ENCODE data around the gene YRDC.
"Not testable (repeated sequence)": the region's sequence is repeated elsewhere in the genome, so short reads cannot be mapped to it uniquely, and the experiment has no call there.

YRDC gene

GRCh38 chr1:37821481-37821880 lies 13.5 kb upstream of the YRDC start:
- DNase-seq = no peak

- DNase-seq = no peak
Observed at GRCh38 chr1:37817481-37817880, 9.5 kb upstream of the YRDC start.

DNA sequence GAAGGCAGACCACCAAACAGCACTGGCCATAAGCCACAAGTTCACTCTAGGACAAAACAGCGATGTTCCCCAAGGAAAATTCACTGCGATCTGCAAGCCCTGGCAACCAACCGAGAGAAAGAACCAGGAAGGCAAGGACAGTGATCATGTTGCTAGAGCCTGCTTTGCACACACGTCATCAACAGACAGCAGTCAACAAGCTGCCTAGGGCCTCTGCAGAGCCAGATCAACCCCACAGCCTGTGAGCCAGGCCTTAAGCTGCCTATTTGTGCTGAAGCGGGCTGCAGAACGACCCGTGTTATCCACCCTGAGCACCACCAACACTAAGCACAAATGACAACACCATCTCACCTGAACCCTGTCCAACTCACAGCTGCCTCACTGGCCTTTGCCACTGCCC lies 6.2 kb upstream of the YRDC start:
- DNase-seq = no peak

DNA sequence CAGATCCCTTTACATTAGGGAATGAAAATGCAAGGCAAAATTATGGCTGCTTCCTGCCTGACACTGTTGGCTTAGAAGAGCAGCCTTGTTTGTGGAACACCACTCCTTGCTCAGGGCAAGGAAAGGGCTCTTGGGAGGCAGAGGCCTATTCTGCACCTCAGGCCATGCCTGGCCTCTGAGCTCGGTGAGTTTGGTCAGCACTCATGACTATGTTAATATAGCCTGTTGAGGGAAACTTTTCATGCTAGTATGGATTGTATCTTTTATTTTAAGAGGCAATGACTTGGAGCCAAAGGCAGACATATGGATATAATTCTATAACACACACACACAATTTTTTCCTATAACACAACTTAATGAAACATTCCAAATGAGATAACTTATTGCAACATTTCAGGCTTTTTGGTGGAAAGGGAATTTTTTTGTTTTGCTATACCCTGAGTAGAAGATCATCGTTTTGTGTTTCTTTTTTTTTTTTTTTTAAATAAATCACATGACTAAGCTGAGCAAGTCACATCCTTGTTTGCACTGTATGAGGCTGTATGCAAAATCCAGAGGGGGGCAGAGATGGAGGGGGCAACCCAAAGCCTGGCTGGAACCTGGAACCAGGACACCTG lies 5.6 kb upstream of the YRDC start:
- DNase-seq = no peak

DNA sequence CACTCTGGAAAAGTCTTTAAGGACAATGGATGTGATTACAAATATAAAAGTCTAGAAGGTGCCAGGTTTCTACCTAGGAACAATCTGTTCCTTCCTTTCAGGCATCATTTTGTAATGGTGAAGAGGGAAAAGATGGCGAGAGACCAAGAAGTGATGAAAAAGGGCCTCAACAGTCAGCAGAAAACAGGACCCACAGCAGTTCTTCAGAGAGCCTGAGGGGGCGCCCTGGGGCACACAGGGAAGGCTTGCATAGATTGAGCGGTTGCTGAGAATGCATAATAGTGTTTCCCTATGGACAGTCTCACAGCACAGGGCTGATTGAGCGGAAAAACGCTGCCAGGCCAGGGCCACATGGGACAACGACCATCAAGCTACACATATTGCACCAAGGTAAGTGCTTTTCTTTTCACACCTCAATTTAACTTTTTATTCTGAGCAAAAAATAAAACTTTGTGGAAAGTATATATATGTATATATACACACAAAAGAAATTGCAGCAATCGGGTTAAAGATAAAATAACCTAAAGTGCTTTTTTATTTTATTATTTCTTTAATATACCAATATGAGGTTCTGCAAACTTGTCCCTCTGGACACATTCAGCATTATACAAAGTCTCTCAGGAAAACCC lies 3.1 kb upstream of the YRDC start:
- peak; percentile 64 for DNase-seq

DNA sequence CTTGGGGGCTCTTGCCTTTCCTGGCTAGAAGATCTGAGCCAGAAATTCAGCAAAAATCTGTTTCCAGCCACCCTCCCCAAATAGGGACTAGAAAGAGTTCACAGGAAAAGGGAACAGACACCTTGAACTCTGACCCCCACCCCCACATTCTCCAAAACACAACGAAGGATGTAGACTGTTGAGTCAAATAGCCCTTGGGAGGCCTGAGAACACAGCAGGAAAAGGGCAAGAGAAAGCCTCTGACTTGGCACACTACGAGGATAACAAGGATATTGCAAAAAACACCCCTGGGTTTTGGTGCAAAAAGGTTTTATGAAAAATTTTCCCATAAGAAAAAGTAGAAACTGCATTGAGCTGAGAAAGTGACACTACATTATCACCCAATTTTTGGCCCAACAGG lies 1.9 kb upstream of the YRDC start:
- DNase-seq = no peak

GRCh38 chr1:37808369-37809319 lies 636 bp upstream of the YRDC start:
- peak; percentile 79 for DNase-seq

DNA sequence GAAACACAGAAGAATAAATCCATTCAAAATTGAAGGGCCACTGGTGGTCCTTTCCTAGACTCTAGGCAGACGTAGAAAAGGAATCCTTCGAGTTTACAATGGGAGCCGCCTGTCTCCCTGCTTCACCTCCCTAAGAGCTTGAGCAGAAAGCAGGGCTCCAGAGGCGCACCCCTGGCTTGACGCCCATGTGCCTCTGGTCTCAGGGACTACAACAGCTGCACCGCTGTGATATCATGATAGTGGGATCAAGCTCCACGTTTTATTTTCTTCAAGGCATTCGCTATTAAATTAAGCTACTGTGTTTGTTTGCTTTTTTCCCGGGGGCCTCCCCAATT lies 821 bp downstream of the YRDC start:
- no peak for DNase-seq

- DNase-seq = no peak
Observed at GRCh38 chr1:37802439-37802838, 5.6 kb downstream of the YRDC start.

DNA sequence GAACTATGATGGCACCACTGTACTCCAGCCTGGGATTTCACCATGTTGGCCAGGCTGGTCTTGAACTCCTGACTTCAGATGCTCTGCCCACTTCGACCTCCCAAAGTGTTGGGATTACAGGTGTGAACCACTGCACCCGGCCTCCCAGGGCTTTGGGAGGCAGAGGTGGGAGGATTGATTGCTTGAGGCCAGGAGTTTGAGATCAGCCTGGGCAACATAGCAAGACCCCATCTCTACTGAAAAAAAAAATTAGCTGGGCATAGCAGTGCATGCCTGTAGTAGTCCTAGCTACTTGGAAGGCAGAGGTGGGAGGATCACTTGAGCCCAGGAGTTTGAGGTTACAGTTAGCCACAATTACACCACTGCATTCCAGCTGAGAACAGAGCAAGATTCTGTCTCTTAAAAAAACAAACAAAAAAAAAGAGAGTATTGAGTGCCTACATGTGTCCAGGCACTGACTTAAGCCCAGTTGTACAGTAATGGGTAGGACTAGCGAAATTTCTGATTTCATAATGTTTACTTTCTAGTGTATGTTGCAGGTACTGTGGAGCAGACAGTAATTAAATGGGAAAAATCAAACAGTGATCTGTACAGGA lies 10.2 kb downstream of the YRDC start:
- no peak for DNase-seq

DNA sequence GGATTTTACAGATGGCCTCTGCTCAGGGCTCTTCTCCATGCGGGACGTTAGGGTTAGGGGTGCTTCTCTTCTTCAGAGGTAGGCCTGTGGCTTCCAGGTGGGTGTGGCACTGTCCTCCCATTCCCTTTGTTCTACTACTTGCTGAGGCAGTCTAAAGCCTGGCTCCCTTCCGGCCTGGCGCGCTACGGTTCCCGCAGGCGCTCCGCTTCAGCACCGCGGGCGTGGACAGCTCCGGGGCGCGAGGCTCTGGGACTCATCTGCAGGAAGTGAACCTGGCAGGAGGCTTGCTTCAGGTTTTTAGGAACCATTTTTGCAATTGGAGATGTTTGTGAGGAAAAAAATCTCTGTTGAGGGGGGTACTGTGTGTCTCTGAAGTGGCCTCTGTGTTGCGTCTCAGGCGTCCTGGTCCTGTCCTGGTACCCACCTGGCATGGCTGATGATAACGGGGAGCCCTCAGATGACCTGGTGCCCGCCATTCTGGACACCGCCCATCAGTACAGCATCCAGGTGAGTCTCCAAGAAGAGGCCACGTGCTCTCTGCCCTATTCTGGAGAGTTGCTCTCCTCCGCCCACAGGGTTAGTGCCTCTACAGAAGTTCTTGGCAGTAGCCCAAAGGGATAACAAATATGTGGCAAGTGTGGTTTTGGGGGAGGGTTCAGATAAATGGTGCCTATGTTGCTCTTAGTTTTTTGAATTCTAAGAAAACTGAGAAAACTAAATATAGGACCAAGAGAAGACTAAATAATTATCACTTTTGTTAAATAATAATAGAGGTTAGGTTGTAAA lies 12.5 kb downstream of the YRDC start:
- peak; percentile 81 for DNase-seq

DNA sequence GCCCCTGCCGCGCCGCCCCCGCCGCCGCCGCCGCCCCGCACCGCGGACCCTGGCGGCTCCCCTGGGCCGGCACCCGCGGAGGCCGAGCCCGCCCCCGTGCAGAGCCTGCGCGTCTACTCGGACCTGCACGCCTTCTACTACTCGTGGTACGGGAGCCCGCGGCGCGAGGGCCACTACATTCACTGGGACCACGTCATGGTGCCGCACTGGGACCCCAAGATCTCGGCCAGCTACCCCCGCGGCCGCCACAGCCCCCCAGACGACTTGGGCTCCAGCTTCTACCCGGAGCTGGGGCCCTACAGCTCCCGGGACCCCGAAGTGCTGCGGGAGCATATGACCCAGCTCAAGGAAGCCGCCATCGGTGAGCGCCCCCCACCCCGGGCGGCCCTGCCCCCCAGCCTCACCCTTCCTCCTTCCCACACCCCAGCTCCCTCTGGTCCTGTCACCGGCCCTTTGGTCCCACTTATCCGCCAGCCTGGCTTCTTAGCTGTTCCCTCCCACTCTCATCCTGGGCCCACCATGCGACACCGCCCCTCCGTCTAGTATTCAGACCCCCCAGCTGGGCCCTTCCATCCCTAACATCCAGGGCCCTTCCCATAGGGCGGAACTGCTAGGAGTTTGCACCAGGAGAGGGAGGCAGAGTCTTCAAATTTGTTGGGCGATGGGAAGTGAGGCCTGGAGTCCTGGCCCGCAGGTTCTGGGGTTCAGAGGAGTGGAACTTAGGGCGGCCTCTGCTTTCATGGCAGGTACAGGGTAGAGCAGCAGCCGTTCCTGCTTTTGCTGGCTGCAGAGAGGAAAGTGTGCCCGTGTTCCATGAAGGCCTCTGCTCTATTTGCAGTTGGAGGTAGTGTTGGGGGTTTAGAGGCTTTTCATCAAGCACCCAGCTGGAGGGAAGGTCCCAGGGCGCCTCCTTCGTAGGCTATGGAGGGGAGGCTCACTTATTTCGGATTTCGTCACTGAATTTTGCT lies 13.4 kb downstream of the YRDC start:
- no peak for DNase-seq

- no peak for DNase-seq
Observed at GRCh38 chr1:37793773-37794371, 14.1 kb downstream of the YRDC start, which contains the start of gene MANEAL. MANEAL (plus strand) TSS chr1:37793847; CDS start chr1:37794183, 336 bp downstream.

DNA sequence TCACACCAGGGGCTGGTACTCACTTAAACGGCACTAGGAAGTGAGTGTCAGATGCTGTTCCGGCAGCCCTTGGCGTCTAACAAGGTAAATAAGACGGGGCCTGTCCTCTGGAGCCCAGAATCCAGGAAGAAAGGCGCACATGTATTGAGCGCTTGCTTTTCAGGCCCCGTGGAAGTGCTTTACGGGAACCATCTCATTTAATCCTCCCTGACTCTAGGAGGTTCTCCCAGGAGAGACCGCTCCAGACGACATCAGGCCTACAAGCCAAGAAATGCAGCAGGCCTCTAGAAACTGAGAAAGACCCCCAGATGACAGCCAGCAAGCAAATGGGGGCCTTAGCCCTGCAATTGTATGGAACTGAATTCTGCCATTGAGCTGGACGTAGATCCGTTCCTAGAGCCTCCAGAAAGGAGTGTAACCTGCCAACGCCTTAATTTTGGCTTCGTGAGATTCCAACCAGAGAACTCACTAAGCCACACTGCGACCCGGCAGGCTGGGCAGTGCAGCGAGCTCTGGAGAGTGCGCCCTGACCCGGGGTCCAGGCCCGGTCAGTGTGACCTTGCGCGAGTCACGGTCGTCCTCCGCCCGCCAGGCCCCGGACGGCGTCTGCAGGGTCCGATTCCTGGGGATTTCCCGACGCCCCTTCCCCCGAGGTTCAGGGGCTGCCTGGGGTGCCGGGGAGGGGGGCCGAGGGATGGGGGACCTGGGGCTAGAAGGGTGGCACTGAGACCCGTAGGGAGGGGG lies 14.9 kb downstream of the YRDC start:
- no peak for DNase-seq

- DNase-seq = no peak
Observed at GRCh38 chr1:37782491-37782890, 25.5 kb downstream of the YRDC start.

GRCh38 chr1:37778654-37779053 lies 29.4 kb downstream of the YRDC start:
- no peak for DNase-seq

GRCh38 chr1:37776946-37777516 lies 31.0 kb downstream of the YRDC start:
- DNase-seq = no peak

GRCh38 chr1:37771440-37771839 lies 36.6 kb downstream of the YRDC start:
- not testable (repeated sequence) for DNase-seq

DNA sequence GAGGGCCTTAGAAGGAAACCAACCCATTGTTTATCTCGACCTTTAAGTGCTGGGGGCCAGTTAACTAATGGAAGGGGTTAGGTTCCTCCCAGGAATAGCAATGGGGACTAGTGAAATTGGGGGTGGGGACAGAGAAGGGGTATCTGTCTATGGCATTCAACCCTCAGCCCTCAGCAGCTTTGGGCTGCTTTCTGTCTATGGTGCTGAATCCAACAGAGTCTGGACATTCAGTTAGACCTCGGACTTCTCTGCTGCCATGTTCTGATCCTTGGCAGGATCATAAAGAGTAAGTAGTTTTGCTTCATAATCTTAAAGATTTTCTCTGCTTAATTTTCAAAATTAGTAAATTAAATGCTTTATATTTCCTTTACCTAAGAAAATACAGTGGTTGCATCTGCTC lies 40.5 kb downstream of the YRDC start:
- no peak for DNase-seq

Data from right forelimb (tissue), 1 donor.